ENCODE data around the gene ELF4. TPM values are rescaled to one million over a fixed set of nuclear protein-coding genes. Genes with fewer than 3 reads are reported as not detected.

ELF4 gene
- total and polyA plus RNA-seq, 10 of the 15 experiments (the other 5 are each of a cell fraction or from before 2014, with no cell fraction given) = 4.0 to 36.7 (median 22.6) TPM

DNA sequence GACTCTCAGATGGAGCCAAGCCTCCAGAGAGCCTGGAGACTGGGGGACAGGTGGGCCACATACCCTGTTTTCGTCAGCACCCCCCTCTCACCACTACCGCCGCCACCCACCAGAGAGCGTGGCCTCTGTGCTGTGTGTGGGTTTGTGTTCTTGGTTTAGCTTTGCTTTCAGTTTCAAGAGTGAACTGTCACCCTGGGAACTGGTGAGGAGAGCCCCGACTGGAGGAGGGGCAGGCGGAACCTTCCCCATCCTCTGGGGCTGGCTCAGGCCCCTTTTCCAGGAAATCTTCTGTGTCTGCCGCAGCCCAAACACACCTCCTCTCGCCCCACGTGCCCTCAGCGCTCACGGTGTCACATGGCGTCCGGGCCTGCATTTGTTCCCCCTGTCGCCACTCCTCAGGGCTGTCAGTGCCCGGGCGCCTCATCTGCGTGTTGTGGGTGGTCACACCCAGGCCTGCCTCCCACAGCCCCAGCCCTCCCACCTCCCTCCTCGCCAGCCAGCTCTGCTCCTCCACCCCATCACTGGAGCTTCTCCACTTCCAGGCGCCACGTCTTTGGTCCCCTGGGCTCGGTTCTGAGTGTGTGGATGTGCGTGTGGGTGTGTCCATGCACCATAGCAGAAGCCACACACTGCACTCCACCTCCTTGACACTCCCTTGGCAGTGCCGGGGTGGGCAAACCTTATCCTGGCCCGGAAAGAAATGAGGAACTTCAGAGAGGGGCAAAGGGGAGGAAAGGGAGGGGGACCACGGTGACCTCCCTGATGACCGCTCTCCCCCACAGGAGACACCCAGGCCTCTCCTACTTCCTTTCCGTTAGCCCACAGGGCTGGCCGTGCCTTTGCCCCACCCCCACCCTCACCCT is 27.8 kb downstream of the ELF4 start (continued):
- TF ChIP-seq, protein P1, sequence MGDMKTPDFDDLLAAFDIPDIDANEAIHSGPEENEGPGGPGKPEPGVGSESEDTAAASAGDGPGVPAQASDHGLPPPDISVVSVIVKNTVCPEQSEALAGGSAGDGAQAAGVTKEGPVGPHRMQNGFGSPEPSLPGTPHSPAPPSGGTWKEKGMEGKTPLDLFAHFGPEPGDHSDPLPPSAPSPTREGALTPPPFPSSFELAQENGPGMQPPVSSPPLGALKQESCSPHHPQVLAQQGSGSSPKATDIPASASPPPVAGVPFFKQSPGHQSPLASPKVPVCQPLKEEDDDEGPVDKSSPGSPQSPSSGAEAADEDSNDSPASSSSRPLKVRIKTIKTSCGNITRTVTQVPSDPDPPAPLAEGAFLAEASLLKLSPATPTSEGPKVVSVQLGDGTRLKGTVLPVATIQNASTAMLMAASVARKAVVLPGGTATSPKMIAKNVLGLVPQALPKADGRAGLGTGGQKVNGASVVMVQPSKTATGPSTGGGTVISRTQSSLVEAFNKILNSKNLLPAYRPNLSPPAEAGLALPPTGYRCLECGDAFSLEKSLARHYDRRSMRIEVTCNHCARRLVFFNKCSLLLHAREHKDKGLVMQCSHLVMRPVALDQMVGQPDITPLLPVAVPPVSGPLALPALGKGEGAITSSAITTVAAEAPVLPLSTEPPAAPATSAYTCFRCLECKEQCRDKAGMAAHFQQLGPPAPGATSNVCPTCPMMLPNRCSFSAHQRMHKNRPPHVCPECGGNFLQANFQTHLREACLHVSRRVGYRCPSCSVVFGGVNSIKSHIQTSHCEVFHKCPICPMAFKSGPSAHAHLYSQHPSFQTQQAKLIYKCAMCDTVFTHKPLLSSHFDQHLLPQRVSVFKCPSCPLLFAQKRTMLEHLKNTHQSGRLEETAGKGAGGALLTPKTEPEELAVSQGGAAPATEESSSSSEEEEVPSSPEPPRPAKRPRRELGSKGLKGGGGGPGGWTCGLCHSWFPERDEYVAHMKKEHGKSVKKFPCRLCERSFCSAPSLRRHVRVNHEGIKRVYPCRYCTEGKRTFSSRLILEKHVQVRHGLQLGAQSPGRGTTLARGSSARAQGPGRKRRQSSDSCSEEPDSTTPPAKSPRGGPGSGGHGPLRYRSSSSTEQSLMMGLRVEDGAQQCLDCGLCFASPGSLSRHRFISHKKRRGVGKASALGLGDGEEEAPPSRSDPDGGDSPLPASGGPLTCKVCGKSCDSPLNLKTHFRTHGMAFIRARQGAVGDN (IDR thresholded peaks at IDR 0.05) = no peak
- TF ChIP-seq POLR2A (IDR thresholded peaks at IDR 0.05; ENCODE audit: low read depth, low read length) (peak; percentile 24; the same call in 1 of the 2 replicates), MXI1 (IDR thresholded peaks at IDR 0.05; ENCODE audit: low read depth, low read length) (peak; percentile 71), RAD21 (IDR thresholded peaks at IDR 0.05; ENCODE audit: insufficient read depth, low read depth, low read length) (peak; percentile 62), SP1 (IDR thresholded peaks at IDR 0.05; ENCODE audit: low read depth, low read length) (peak; percentile 34), RCOR1 (conservative IDR thresholded peaks at IDR 0.05; ENCODE audit: low read depth, low read length) (no peak), TCF12 (IDR thresholded peaks at IDR 0.05; ENCODE audit: low read depth, low read length) (0 out of 2 replicates have a peak, but pooled peaks have one; percentile 34), MTA2 (IDR thresholded peaks at IDR 0.05; ENCODE audit: low read depth) (0 out of 2 replicates have a peak, but pooled peaks have one; percentile 17), SMARCA5 (IDR thresholded peaks at IDR 0.05) (no peak), ATF7 (IDR thresholded peaks at IDR 0.05; ENCODE audit: low read depth) (peak; percentile 59; the same call in 1 of the 2 replicates), STAT3 (IDR thresholded peaks at IDR 0.05; ENCODE audit: low read depth, low read length) (no peak), EGR1 (IDR thresholded peaks at IDR 0.05; ENCODE audit: borderline replicate concordance in 1 of 2, low read depth in 2 of 2, low read length in 2 of 2) (peak in 1 of 2 experiments; percentile 36; a peak in 1 of 3 replicates), CBX5 (IDR thresholded peaks at IDR 0.05; ENCODE audit: low read depth) (no peak), MYC (IDR thresholded peaks at IDR 0.05; ENCODE audit: insufficient read depth, insufficient read length, insufficient replicate concordance, low read length, severe bottlenecking) (no peak), YBX1 (IDR thresholded peaks at IDR 0.05) (no peak), NBN (IDR thresholded peaks at IDR 0.05) (no peak)
- TF ChIP-seq, protein P2, sequence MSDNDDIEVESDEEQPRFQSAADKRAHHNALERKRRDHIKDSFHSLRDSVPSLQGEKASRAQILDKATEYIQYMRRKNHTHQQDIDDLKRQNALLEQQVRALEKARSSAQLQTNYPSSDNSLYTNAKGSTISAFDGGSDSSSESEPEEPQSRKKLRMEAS (IDR thresholded peaks at IDR 0.05; ENCODE audit: low read depth, low read length) = peak; percentile 62; the same call in 1 of the 2 replicates
- TF ChIP-seq, protein P3, sequence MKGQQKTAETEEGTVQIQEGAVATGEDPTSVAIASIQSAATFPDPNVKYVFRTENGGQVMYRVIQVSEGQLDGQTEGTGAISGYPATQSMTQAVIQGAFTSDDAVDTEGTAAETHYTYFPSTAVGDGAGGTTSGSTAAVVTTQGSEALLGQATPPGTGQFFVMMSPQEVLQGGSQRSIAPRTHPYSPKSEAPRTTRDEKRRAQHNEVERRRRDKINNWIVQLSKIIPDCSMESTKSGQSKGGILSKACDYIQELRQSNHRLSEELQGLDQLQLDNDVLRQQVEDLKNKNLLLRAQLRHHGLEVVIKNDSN (IDR thresholded peaks at IDR 0.05; ENCODE audit: borderline replicate concordance, extremely low read length, insufficient read depth, low read depth, low read length) = peak; percentile 75
- TF ChIP-seq, protein P4, sequence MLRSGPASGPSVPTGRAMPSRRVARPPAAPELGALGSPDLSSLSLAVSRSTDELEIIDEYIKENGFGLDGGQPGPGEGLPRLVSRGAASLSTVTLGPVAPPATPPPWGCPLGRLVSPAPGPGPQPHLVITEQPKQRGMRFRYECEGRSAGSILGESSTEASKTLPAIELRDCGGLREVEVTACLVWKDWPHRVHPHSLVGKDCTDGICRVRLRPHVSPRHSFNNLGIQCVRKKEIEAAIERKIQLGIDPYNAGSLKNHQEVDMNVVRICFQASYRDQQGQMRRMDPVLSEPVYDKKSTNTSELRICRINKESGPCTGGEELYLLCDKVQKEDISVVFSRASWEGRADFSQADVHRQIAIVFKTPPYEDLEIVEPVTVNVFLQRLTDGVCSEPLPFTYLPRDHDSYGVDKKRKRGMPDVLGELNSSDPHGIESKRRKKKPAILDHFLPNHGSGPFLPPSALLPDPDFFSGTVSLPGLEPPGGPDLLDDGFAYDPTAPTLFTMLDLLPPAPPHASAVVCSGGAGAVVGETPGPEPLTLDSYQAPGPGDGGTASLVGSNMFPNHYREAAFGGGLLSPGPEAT (IDR thresholded peaks at IDR 0.05; ENCODE audit: low read depth) = peak; percentile 44; the same call in 1 of the 2 replicates

Data from GM12878 (cell line).